IPS-15b (cell line): ENCODE results near the gene ARID4B.
"Not testable (repeated sequence)": the region's sequence is repeated elsewhere in the genome, so short reads cannot be mapped to it uniquely, and the experiment has no call there.

ENCODE experiments used
- H3K27me3 ChIP-seq: one replicate; pipeline ENCODE4 v1.6.1; 2013; ENCODE audit warnings: low read length; ENCODE audit not compliant: control insufficient read depth, insufficient read depth
- H3K36me3 ChIP-seq: one replicate; pipeline ENCODE4 v1.6.1; 2013; ENCODE audit warnings: low read length; ENCODE audit not compliant: control insufficient read depth, insufficient read depth
- H3K4me1 ChIP-seq: one replicate; pipeline ENCODE4 v1.6.1; 2013; ENCODE audit warnings: mild to moderate bottlenecking, low read length; ENCODE audit not compliant: control insufficient read depth, insufficient read depth
- H3K4me3 ChIP-seq: one replicate; pipeline ENCODE4 v1.5.1; 2013; ENCODE audit warnings: low read depth, low read length
- H3K9ac ChIP-seq: one replicate; pipeline ENCODE4 v1.6.1; 2013; ENCODE audit warnings: low read depth, mild to moderate bottlenecking, low read length
- H3K9me3 ChIP-seq: one replicate; pipeline ENCODE4 v1.6.1; 2013; ENCODE audit warnings: mild to moderate bottlenecking, low read length; ENCODE audit not compliant: control insufficient read depth, insufficient read depth

The ARID4B gene

GRCh38 chr1:235275836-235276235 is 52.1 kb downstream of the ARID4B start:
- no peak overlapping the region for H3K9ac ChIP-seq
- peaks cover 3% of the 10 kb centered on the region for H3K4me1 ChIP-seq

DNA sequence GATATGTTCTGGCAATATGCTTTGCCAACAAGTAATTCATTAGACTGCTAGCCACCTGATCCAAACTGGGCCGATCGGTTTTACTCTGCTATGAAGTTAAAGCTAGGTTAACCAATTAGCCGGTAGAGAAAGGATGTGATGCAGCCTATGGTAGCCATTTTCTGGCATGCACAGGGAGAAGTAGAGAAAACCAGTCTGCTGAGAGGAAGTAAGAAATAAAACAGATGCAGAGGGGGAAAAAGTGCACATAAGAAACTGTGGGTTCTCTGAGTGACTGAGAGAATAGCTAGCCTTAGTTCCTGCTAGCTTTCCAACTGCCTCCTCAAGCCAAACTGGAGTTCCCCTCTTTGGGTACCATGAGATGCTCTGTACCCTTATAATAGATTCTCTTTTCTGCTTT is 52.8 kb downstream of the ARID4B start:
- Histone ChIP-seq H3K27me3 (no peaks in the 10 kb centered on the region), H3K36me3 (no peaks in the 10 kb centered on the region), H3K4me1 (peaks cover 3% of the 10 kb centered on the region), H3K9ac (no peak overlapping the region), H3K9me3 (no peaks in the 10 kb centered on the region), H3K4me3 (no peak overlapping the region)

More at GRCh38 chr1:235275836-235276235, 52.1 kb downstream of the ARID4B start:
- Histone ChIP-seq H3K9me3 (no peaks in the 10 kb centered on the region), H3K27me3 (no peaks in the 10 kb centered on the region), H3K4me3 (no peak overlapping the region), H3K36me3 (no peaks in the 10 kb centered on the region)

- no peak overlapping the region for H3K4me3 ChIP-seq
- H3K27me3 ChIP-seq = no peaks in the 10 kb centered on the region
- H3K9ac ChIP-seq = no peak overlapping the region
- H3K9me3 ChIP-seq = no peaks in the 10 kb centered on the region
- H3K36me3 ChIP-seq = no peaks in the 10 kb centered on the region
- no peaks in the 10 kb centered on the region for H3K4me1 ChIP-seq
Observed at GRCh38 chr1:235272851-235273250, 55.1 kb downstream of the ARID4B start.

GRCh38 chr1:235270625-235271024 is 57.4 kb downstream of the ARID4B start:
- Histone ChIP-seq H3K4me1 (no peaks in the 10 kb centered on the region), H3K27me3 (no peaks in the 10 kb centered on the region), H3K9ac (no peak overlapping the region), H3K9me3 (no peaks in the 10 kb centered on the region), H3K36me3 (no peaks in the 10 kb centered on the region), H3K4me3 (no peak overlapping the region)

DNA sequence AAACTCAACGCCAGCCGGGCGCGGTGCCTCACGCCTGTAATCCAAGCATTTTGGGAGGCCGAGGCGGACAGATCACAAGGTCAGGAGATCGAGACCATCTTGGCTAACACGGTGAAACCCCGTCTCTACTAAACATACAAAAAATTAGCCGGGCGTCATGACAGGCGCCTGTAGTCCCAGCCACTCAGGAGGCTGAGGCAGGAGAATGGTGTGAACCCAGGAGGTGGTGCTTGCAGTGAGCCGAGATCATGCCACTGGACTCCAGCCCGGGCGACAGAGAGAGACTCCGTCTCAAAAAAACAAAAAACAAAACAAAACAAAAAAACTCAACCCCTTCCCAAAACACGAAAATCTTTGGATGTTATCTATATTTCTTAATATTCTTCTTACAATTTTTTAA is 58.0 kb downstream of the ARID4B start:
- not testable (repeated sequence) for H3K27me3 ChIP-seq, H3K4me1 ChIP-seq, H3K36me3 ChIP-seq, H3K4me3 ChIP-seq, H3K9me3 ChIP-seq, H3K9ac ChIP-seq

DNA sequence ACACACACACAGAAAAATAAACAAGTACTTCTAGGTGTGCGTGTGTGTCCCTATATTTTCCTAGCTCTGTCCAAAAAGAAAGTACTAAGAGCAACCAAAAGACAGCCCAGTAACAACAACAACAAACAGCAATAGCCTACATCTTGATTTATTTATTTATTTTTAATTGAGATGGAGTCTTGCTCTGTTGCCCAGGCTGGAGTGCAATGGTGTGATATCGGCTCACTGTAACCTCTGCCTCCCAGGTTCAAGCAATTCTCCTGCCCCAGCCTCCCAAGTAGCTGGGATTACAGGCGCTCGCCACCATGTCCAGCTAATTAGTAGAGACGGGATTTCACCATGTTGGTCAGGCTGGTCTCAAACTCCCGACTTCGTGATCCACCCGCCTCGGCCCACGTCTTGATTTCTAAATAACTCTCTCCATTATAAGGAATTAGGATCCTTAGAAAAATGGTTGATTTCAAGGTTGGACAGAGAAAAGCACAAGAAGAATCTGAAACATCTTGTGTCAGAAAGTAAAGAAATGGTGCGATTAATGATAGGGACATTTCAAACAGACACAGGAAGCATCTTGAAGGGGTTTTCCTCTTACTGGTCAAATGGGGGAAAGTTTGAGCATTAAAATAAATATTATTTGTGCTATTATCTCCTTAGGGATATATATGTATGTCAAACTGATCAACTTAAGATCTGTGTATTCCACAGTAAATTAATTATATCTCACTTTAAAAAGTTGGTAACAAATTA is 59.4 kb downstream of the ARID4B start:
- Histone ChIP-seq H3K27me3 (no peaks in the 10 kb centered on the region), H3K4me3 (no peak overlapping the region), H3K9ac (no peak overlapping the region), H3K9me3 (no peaks in the 10 kb centered on the region), H3K4me1 (no peaks in the 10 kb centered on the region), H3K36me3 (no peaks in the 10 kb centered on the region)

DNA sequence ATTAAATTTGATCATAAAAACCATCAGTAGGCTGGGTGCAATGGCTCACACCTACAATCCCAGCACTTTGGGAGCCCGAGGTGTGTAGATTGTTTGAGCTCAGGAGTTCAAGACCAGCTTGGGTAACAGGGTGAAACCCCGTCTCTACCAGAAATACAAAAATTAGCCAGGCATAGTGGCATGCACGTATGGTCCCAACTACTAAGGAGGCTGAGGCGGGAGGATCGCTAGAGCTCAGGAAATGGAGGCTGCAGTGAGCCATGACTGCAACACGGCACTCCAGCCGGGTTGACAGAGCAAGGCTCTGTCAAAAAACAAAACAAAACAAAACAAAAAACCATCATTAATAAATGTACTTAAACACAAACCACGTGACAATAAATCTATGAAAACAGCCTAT is 61.0 kb downstream of the ARID4B start:
- no peak overlapping the region for H3K4me3 ChIP-seq
- H3K9ac ChIP-seq = no peak overlapping the region
- H3K27me3 ChIP-seq = no peaks in the 10 kb centered on the region
- no peaks in the 10 kb centered on the region for H3K4me1 ChIP-seq
- H3K9me3 ChIP-seq = no peaks in the 10 kb centered on the region
- H3K36me3 ChIP-seq = no peaks in the 10 kb centered on the region

- Histone ChIP-seq H3K27me3 (no peaks in the 10 kb centered on the region), H3K9ac (no peak overlapping the region), H3K9me3 (no peaks in the 10 kb centered on the region), H3K4me1 (no peaks in the 10 kb centered on the region), H3K36me3 (no peaks in the 10 kb centered on the region), H3K4me3 (no peak overlapping the region)
Observed at GRCh38 chr1:235266325-235266724, 61.7 kb downstream of the ARID4B start.

DNA sequence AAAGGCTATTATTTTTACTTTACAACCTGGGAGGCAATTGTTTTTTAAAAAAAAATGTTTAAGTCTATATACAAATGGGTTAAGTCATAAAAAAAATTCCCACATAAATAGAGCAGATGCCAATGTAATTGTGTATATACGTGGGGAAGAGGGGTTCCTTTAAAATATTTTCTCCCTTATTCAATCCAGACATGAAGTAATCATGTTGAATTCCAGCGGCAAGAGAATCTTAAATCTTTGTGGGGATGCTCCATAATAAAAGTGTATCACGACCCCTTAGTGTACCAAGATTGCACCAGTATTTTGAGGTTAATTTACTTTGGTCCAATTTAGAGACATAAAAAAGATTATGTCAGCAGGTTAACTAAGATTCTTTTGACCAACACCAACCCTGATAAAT is 62.1 kb downstream of the ARID4B start:
- H3K4me1 ChIP-seq = no peaks in the 10 kb centered on the region
- no peak overlapping the region for H3K9ac ChIP-seq
- H3K4me3 ChIP-seq = no peak overlapping the region
- H3K9me3 ChIP-seq = no peaks in the 10 kb centered on the region
- H3K36me3 ChIP-seq = no peaks in the 10 kb centered on the region
- H3K27me3 ChIP-seq = no peaks in the 10 kb centered on the region

DNA sequence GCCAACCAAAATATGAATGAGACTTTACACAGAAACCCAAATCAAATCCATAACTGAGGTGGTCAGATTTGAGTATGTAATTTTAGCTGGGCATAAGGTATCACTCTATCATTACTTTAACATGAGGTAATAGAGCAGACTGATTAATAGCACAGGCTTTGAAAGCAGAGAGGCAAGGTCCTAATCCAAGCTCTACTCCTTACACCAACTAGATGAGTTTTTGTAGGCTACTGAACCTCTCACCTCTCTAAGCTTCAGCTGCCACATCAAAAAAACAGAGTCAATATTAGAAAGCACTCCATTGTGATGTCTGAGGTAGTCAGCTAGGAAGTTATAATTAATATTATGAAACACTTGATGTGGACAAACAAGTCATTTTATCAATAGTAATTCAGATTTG is 63.7 kb downstream of the ARID4B start:
- no peaks in the 10 kb centered on the region for H3K27me3 ChIP-seq
- H3K36me3 ChIP-seq = no peaks in the 10 kb centered on the region
- no peak overlapping the region for H3K4me3 ChIP-seq
- no peak overlapping the region for H3K9ac ChIP-seq
- H3K9me3 ChIP-seq = no peaks in the 10 kb centered on the region
- no peaks in the 10 kb centered on the region for H3K4me1 ChIP-seq

GRCh38 chr1:235262539-235262938 is 65.4 kb downstream of the ARID4B start:
- no peaks in the 10 kb centered on the region for H3K36me3 ChIP-seq
- no peaks in the 10 kb centered on the region for H3K9me3 ChIP-seq
- no peak overlapping the region for H3K4me3 ChIP-seq
- H3K9ac ChIP-seq = no peak overlapping the region
- no peaks in the 10 kb centered on the region for H3K27me3 ChIP-seq
- no peaks in the 10 kb centered on the region for H3K4me1 ChIP-seq

DNA sequence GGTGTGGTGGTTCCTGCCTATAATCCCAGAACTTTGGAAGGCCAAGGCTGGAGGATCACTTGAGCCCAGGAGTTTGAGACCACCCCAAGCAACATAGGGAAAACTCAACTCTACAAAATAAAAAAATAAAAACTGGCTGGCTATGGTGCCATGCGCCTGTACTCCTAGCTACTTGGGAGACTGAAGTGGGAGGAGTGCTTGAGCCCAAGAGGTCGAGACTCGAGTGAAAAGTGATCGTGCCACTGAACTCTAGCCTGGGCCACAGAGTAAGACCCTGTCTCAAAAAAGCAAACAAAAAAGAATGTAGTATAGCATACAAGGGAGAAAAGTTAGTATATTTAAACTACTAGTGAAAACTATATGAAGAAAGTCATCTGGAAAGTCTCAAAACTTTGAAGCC is 66.7 kb downstream of the ARID4B start:
- H3K4me1 ChIP-seq = no peaks in the 10 kb centered on the region
- no peaks in the 10 kb centered on the region for H3K36me3 ChIP-seq
- no peak overlapping the region for H3K4me3 ChIP-seq
- H3K9ac ChIP-seq = no peak overlapping the region
- H3K9me3 ChIP-seq = no peaks in the 10 kb centered on the region
- H3K27me3 ChIP-seq = no peaks in the 10 kb centered on the region
